A549 (cell line): ENCODE results near the gene OR2A1.
"Not testable (repeated sequence)": the region's sequence is repeated elsewhere in the genome, so short reads cannot be mapped to it uniquely, and the experiment has no call there.

ENCODE experiments used
- BHLHE40 ChIP-seq: IDR thresholded peaks from 2 replicates; pipeline ENCODE4 v1.6.1; 2012; ENCODE audit warnings: low read depth, low read length, inconsistent platforms
- CBX2 ChIP-seq: fragments of 200-600 bp; sonication (generic); IDR thresholded peaks from 2 replicates; pipeline ENCODE4 v1.6.1; 2016; ENCODE audit warnings: low read depth, mild to moderate bottlenecking, borderline replicate concordance
- EP300 ChIP-seq, 2 experiments: fragments of >200 bp; sonication (Bioruptor Twin); formaldehyde crosslinking; IDR thresholded peaks; 2 replicates in 1 of 2; 3 replicates in 1 of 2; pipeline ENCODE4 v1.6.1; 2016 to 2017
- FOSL2 ChIP-seq, 2 experiments: fragments of 450-650 bp in 1 of 2; fragments of >200 bp in 1 of 2; sonication (Bioruptor Twin) in 1 of 2; formaldehyde crosslinking; IDR thresholded peaks; 2 replicates each; pipeline versions ENCODE4 v1.5.0 to v1.6.1; 2016 to 2020; ENCODE audit warnings: mild to moderate bottlenecking in 1 of 2, moderate library complexity in 1 of 2
- HOXB5 ChIP-seq: fragments of 250-450 bp; sonication (Bioruptor Pico); IDR thresholded peaks from 2 replicates; pipeline ENCODE4 v1.5.0; 2020; ENCODE audit warnings: mild to moderate bottlenecking, moderate library complexity
- JUNB ChIP-seq: fragments of >200 bp; sonication (Bioruptor Twin); formaldehyde crosslinking; IDR thresholded peaks from 2 replicates; pipeline ENCODE4 v1.6.1; 2016
- MAFK ChIP-seq: fragments of 450-650 bp; IDR thresholded peaks from 2 replicates; pipeline ENCODE4 v1.6.1; 2014; ENCODE audit not compliant: partially characterized antibody
- POLR2A ChIP-seq: IDR thresholded peaks from 2 replicates; pipeline ENCODE4 v1.6.1; 2012; ENCODE audit warnings: mild to moderate bottlenecking, low read length
- RARB ChIP-seq: fragments of 250-450 bp; sonication (Bioruptor Pico); IDR thresholded peaks from 2 replicates; pipeline ENCODE4 v1.8.0; 2021; ENCODE audit warnings: mild to moderate bottlenecking, moderate library complexity
- SMC3 ChIP-seq: fragments of >200 bp; sonication (Bioruptor Twin); formaldehyde crosslinking; IDR thresholded peaks from 3 replicates; pipeline ENCODE4 v1.6.1; 2018; ENCODE audit warnings: inconsistent platforms
- TFCP2L1 ChIP-seq: fragments of 250-450 bp; sonication (Bioruptor Pico); IDR thresholded peaks from 2 replicates; pipeline ENCODE4 v1.5.0; 2021; ENCODE audit warnings: mild to moderate bottlenecking
- TF ChIP-seq, protein P1 (sequence below): fragments of >200 bp; sonication (Bioruptor Twin); formaldehyde crosslinking; IDR thresholded peaks from 3 replicates; pipeline ENCODE4 v1.5.1; 2016
- TF ChIP-seq, protein P2 (sequence below): IDR thresholded peaks from 2 replicates; pipeline ENCODE4 v1.6.1; 2012; ENCODE audit warnings: low read depth, borderline replicate concordance
- TF ChIP-seq, protein P3 (sequence below): IDR thresholded peaks from 2 replicates; pipeline ENCODE4 v1.6.1; 2012

DNA sequence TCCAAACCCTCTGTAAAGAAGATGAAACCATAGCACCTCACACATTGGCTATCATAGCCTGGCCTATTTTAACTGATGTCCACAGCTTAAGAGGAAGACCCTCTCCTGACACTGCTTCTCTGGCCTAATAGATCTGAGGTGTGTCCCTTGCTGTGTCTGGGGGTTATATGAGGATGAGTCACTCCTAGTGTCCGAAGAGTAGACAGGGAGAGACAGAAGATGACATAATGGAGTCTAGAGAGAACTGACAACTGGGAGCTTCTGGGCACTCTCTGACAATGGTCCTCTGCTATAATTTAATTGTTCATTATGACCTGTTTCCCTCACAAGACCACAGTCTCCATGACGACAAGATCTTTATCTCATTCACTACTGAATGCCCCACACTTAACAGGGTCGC is 49.8 kb downstream of the OR2A1 start:
- TF ChIP-seq BHLHE40; POLR2A; SMC3; FOSL2 (IDR thresholded peaks at IDR 0.05); FOSL2 (CRISPR knock-in tag; IDR thresholded peaks at IDR 0.05); TFCP2L1 (CRISPR knock-in tag); EP300 (IDR thresholded peaks at IDR 0.05); RARB (CRISPR knock-in tag); JUNB; HOXB5 (CRISPR knock-in tag); CBX2; MAFK: not testable (repeated sequence)
- TF ChIP-seq, protein P1, sequence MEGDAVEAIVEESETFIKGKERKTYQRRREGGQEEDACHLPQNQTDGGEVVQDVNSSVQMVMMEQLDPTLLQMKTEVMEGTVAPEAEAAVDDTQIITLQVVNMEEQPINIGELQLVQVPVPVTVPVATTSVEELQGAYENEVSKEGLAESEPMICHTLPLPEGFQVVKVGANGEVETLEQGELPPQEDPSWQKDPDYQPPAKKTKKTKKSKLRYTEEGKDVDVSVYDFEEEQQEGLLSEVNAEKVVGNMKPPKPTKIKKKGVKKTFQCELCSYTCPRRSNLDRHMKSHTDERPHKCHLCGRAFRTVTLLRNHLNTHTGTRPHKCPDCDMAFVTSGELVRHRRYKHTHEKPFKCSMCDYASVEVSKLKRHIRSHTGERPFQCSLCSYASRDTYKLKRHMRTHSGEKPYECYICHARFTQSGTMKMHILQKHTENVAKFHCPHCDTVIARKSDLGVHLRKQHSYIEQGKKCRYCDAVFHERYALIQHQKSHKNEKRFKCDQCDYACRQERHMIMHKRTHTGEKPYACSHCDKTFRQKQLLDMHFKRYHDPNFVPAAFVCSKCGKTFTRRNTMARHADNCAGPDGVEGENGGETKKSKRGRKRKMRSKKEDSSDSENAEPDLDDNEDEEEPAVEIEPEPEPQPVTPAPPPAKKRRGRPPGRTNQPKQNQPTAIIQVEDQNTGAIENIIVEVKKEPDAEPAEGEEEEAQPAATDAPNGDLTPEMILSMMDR = not testable (repeated sequence)
- TF ChIP-seq, protein P2, sequence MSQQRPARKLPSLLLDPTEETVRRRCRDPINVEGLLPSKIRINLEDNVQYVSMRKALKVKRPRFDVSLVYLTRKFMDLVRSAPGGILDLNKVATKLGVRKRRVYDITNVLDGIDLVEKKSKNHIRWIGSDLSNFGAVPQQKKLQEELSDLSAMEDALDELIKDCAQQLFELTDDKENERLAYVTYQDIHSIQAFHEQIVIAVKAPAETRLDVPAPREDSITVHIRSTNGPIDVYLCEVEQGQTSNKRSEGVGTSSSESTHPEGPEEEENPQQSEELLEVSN = not testable (repeated sequence)
- TF ChIP-seq, protein P3, sequence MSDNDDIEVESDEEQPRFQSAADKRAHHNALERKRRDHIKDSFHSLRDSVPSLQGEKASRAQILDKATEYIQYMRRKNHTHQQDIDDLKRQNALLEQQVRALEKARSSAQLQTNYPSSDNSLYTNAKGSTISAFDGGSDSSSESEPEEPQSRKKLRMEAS = not testable (repeated sequence)
